Measurements from ENCODE around the gene ADAM8.
"Not testable (repeated sequence)": the region's sequence is repeated elsewhere in the genome, so short reads cannot be mapped to it uniquely, and the experiment has no call there.

Gene ADAM8

DNA sequence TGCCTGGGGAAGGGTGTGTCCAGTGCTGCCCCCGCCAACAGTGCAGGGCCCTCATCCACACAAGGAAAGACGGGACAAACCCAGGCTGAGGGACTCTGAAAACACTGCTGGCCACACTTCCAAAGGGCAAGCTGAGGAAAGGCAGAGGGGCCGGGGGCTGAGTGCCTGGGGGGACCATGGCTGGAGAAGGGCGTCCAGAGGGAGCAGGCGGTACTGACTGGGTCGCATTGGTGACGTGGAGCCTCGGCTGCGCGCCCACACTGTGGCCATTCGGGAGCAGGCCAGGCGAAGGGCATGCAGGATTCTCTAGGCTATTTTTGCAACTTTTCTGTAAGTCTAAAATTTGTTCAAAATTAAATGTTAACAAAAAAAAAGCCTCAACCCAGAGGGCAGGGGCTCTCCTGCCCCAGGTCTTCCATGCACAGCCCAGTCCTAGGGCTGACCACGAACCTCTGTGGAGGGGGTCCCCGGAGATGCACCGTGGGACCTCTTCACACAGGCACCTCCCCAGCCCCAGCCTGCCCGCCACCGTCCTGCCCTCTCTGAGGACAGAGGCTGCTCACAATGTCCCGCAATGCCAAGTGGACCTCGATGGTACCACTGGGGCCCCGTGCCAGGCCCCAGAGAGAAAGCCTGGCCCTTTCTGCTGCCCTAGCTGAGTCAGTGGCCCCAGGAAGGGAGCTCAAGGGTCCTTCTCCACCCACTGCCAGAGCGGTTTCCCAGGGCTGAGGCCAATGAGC is 10.4 kb downstream of the ADAM8 start:
- DNase-seq = no peak

- not testable (repeated sequence) for DNase-seq
Measured at GRCh38 chr10:133265052-133265451, 11.6 kb downstream of the ADAM8 start.

DNA sequence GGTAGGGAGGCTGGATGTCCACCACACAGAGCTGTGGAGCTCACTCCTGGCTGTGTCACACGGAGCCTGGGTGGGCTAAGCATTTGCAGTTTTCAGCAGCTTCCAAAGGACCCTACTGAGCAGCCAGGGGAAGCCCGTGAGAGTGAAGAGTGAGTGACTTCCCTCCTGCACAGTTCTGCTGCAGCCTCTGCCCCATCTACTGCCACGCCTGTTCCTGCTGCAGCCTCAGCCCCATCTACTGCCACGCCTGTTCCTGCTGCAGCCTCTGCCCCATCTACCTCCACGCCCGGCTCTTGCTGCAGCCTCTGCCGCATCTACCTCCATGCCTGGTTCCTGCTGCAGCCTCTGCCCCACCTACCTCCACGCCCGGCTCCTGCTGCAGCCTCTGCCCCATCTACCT is 12.2 kb downstream of the ADAM8 start:
- DNase-seq = no peak

- DNase-seq = no peak
Measured at GRCh38 chr10:133263674-133264073, 13.0 kb downstream of the ADAM8 start.

DNA sequence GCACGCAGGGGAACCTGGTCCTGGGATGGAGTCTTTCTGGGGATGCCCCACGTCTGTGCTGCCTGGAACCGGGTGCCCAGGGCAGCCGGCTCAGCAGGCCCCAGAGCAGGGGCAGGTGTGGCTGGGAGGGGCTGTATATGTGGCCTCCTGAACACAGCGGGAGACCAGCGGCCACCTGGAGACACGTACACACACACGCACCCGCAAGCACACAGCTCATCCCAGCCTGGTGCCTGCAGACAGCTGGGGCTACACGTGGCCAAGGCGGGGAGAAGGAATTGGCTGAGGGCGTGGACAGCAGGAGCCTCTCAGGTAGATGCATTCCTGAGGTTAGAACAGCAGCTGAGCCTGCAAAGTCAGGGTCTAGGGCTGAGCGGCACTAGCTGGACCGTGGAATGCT is 14.0 kb downstream of the ADAM8 start:
- DNase-seq = no peak

DNA sequence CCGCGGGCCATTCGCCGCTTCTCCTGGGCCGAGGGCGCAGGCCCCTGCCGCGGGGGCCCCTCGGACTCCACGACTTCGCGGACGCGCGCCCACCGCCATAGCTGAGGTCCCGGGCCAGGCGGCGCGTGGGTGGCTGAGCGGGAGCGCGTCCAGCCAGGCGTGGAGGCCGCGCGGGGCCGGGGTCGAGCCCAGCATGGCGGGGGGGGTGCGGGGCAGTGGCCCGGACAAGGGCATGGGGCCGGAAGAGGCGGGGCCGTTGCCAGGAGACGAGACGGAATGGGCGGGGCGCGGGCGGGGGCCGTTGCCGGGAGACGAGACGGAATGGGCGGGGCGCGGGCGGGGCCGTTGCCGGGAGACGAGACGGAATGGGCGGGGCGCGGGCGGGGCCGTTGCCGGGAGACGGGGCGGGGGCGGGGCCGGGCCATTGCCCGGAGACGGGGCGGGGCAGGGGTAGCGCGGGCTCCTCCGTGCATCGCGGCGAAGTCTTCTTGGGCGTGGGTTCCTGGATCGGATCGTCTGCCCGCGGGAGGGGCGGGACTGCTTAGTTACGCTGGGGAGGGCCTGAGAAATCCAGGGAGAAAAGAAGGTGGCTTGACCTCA is 14.8 kb downstream of the ADAM8 start:
- DNase-seq = peak; percentile 50

DNA sequence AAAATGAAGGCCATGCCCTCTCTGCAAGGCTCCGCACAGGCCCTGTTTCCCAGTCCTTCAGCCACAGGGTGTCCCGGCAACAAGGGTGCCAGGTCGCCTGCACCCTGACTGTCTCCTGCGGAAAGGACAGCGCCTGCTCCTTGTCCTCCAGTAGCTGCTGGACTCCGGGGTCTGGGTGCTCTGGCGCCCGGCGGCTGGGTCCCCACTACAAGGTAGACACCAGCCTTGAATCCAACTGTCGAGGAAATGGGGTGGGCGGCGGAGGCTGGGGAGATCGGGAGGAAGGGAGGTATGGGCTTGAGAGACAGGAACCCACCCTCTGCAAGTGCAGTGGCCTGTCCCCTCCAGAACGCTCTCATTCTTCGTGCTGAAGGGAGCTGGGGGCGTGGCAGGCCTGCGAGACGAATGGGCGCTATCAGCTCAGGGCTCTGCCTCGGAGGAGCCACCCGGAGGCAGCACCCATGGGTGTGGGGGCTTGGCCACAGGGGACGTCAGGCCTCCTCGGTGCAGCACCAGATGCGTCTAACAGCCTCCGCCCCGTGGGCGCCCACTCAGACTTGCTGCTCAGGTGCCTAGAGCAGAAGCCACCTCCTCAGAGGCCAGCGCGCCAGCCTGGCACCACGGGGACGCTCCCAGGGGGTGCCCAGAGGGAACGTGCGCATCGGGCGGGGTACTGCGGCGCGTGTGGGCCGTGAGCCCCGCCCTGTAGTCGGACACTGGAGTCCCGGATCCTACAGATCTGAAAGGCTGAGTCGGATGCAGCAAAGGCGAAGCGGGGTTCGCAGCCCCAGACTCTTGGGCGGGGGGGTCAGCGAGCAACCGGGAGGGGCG is 15.6 kb downstream of the ADAM8 start:
- DNase-seq = no peak

- DNase-seq = no peak
Measured at GRCh38 chr10:133259602-133259989, 17.1 kb downstream of the ADAM8 start.

DNA sequence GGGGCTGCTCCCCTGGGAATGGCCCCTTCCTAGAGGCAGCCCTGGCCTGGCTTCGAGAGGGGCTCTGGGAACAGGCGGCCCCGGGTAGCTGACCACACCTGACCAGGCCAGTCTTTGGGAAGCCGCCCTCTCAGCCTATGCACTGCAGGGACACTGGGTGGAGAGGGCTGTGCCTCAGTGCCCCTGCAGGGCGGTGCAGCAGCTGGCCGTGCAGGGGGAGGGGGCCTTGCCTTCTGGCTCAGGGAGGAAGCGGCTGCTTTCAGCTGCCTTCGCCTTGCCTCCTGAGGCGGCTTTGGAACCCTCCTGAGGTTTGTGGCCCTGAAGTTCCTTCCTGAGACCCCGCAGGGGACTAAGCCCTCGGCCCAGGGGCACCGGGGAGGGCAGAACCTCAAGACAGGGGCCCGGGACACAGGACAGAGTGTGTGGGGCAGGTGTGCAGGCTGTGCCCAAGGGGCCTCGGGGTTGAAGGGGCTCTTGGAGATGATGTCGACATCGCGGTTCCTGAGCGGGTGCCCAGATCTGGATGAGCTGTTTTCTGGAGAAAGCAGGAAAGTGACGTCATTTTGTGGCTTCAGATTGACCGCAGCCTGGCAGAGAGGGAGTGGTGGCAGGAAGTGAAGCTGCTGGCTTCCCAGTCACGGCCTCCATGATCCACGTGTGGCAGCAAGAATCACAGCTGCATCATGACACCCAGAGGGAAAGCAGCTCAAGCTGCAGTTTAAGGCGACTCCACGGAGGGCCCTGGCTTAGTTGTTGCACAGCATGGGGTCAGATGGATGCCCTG is 17.7 kb downstream of the ADAM8 start:
- no peak for DNase-seq

DNA sequence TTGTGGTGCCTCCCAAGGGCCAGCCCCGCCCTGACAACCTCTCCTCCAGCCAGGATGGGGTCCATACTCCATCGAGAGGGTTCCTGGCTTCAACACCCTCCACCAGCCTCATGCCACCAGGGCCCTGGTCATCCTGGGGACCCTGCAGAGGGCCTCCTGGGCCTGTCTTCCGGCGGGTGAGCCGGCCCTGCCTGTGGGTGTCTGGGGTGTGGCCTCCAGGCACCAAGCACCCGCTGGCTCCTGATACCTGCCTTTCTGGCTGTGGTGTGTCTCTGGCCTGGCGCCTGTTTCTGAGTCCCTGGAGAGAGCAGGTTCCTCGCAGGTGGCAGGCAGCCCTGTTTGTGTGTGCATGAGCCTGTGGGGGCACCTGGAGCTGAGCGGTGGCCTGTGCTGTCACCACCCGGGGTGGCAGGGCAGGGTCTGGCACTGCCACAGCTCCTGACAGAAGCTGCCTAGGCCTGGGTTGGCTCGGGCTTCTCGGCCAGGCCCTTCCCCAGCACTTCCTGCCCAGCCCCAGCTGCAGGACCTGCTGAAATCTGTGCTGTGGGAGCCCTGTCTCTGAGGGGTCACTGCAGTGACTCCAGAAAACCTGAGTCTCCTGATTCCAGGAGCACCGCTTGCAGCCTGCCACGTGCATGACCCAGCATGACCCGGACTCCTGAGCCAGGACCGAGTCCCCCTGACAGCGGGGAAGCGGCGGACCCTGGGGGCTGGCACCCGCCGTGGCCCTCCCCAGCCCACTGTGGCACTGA is 18.4 kb downstream of the ADAM8 start:
- no peak for DNase-seq

DNA sequence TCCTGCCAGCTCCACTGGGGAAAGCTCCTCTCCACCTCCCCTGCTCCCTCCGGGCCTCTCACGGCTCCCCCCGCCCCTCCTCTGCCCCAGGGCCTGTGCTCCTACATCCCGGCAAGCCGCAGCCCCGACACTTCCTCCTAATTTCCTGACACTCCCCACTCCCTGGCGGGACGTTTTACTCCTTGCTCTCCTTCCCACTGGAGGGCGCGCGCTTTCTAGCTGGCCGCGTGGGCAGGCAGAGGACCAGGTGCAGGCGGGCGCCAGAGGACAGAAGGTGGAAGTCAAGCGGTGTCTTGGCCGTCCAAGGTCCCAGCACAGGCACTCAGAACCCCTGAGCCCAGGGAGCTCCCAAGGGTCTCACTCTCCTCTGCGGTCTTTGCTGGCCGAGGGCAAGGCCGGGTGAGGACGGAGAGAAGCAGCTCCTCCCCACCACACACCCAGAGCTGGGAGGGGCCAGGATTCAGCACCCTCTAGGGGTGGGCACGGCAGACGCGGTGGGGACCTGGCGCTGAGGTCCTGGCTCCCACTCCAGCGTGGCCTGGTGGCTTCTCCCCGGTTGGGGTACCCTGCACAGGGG is 19.1 kb downstream of the ADAM8 start:
- DNase-seq = no peak

- no peak for DNase-seq
Measured at GRCh38 chr10:133255323-133255722, 21.3 kb downstream of the ADAM8 start.

DNA sequence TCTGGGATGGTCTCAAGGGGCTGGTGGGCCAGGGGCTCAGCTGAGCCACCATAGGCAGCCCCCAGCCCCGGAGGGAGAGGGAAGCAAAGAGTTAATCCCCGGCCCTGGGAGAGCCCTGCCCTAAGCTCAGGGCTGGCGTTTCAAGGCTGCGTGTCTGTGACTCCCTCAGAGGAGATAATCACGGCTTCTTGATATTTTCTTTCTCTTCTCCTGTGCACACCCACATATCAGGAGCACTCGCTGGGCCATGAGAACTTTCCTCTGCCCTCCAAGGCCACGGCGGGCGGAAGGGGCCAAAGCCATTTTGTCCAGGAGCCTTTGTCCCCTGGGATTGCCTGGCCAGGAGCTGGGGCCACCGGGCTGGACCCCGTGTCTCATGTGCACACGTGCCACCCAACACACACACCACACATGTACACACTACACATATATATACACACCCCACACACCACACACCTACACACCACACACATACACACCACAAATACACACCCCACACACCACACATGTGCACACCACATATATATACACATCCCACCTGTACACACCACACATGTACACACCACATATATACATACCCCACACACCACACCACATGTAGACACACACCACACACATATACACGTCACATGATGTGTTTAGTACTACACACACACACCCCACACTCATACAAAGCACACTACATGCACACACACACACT is 22.1 kb downstream of the ADAM8 start:
- DNase-seq = no peak

- DNase-seq = no peak
Measured at GRCh38 chr10:133253361-133253955, 23.2 kb downstream of the ADAM8 start.

DNA sequence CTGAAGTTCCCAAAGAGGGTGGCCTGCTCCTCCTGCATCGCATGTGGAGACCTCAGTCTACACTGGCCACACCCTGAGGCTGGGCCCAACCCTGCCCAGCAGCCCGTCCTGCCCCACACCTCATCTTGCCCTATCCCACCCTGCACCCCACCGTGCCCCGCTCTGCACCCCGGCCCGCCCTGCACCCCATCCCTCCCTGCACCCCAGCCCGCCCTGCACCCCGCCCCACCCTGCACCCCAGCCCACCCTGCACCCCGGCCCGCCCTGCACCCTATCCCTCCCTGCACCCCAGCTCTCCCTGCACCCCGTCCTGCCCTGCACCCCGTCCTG is 24.5 kb downstream of the ADAM8 start:
- no peak for DNase-seq

- DNase-seq = no peak
Measured at GRCh38 chr10:133251388-133252222, 25.1 kb downstream of the ADAM8 start.

DNA sequence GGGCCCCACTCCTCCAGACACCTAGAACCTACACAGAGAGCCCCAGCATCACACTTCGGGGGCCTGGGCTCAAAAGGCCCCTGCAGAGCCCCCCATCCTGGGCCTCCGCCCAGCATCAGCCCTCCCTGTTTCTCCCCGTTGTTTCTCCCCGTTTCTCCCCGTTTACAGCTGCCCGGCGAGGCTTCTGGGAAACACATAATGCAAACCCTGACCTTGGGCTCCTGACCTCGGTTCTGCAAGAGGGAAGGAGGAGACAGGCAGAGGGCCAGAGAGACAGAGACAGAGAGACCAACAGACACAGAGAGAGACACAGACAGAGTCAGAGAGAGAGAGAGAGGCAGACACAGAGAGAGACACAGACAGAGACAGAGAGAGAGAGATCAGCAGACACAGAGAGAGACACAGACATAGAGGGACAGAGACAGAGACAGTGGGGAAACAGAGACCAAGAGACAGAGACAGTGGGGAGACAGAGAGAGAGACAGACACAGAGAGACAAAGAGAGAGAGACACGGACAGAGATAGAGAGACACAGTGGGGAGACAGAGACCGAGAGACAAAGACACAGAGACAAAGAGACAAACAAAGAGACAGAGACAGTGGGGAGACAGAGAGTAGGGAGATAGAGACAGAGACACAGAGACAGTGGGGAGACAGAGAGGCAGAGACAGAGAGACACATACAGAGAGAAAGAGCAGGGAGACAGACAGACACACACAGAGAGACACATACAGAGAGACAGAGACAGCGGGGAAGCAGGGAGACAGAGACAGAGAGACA is 26.5 kb downstream of the ADAM8 start:
- no peak for DNase-seq

DNA sequence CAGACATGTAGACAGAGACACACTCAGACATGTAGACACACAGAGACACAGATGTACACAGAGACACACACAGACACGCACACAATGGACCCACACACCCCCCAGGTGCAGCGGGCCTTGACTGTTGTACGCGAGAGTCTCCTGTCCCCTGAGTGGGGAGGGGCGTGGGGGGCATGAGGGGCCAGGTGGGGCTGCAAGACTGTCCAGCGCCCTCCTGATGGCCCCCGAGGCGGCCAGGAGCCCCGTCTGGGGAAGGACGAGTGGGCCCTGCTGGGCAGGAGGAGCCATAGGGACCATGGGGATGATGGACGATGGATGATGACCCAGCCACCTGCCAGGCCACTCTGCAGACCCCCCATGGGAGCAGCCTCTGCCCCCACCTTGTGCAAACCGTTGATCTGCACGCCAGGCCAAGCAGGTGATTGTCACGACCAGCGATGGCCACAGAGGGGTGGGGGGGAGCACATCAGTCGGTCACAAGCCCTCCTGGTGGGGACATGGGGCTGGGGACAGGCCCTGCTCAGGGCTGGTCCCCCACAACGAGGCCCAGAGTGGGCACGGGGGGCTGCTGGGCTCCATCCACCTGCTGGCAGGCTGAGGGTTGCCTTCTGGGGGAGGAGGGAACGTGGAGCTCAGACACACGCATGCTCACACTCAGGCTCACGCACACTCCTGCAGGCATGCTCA is 27.4 kb downstream of the ADAM8 start:
- DNase-seq = no peak

DNA sequence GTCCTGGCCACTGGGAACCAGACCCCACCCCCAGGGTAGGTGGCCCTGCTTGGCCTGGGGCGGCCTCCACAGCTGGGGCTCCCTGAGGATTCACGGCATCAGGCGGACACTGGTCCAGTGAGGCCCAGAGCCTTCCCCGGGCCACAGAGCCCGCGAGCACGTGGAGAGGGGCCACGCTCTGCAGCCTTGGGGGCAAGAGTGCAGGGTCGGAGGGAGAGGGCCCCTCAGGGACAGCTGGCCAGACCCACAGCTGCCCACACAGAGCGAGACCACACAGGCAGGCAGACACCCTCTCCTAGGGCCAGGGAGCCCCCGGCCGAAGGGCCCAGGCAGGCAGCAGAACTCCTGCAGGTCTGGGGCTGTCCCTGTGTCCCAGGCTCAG is 28.3 kb downstream of the ADAM8 start:
- no peak for DNase-seq
